ENCODE data around the gene MME. TPM values are rescaled to one million over a fixed set of nuclear protein-coding genes. Genes with fewer than 3 reads are reported as not detected.
A peak's percentile ranks its signal among the peaks of the same experiment; 100 is the strongest.

The MME gene
- total RNA-seq, 1 donor from 2014 or later: 18.4 TPM

GRCh38 chr3:155079468-155079745 lies 712 bp upstream of the MME start:
- H3K4me3 ChIP-seq: peak overlapping the region; percentile 61 to 68
- H3K36me3 ChIP-seq: no peaks in the 10 kb centered on the region
- H3K27ac ChIP-seq: peak overlapping the region; percentile 44
- peaks cover 4% of the 10 kb centered on the region for H3K9me3 ChIP-seq
- no peak for DNase-seq (ENCODE audit: extremely low spot score in 2 of 2)
- peaks cover 16% of the 10 kb centered on the region for H3K4me1 ChIP-seq
- TF ChIP-seq POLR2A (IDR thresholded peaks at IDR 0.05) (no peak), CTCF (IDR thresholded peaks at IDR 0.05) (no peak), POLR2AphosphoS5 (IDR thresholded peaks at IDR 0.05; ENCODE audit: insufficient read depth in 1 of 2, low read depth in 1 of 2) (no peak)
- intact Hi-C loops (cut with DNase I): no loop called here
- no peaks in the 10 kb centered on the region for H3K27me3 ChIP-seq

GRCh38 chr3:155080692-155081091 lies 573 bp downstream of the MME start:
- no peak overlapping the region for H3K27ac ChIP-seq
- peak overlapping the region; percentile 61 to 68 for H3K4me3 ChIP-seq
- no peaks in the 10 kb centered on the region for H3K9me3 ChIP-seq
- H3K4me1 ChIP-seq: peaks cover 16% of the 10 kb centered on the region
- no peaks in the 10 kb centered on the region for H3K27me3 ChIP-seq
- H3K36me3 ChIP-seq: no peaks in the 10 kb centered on the region
- intact Hi-C loops (cut with DNase I): no loop called here
- no peak for DNase-seq (ENCODE audit: extremely low spot score in 2 of 2)
- TF ChIP-seq CTCF (IDR thresholded peaks at IDR 0.05) (no peak), POLR2A (IDR thresholded peaks at IDR 0.05) (no peak), POLR2AphosphoS5 (IDR thresholded peaks at IDR 0.05; ENCODE audit: insufficient read depth in 1 of 2, low read depth in 1 of 2) (no peak)

GRCh38 chr3:155083313-155083905 lies 3.3 kb downstream of the MME start:
- no peak overlapping the region for H3K4me3 ChIP-seq
- DNase-seq (ENCODE audit: extremely low spot score in 2 of 2): no peak
- no peaks in the 10 kb centered on the region for H3K27me3 ChIP-seq
- no peaks in the 10 kb centered on the region for H3K9me3 ChIP-seq
- H3K27ac ChIP-seq: no peak overlapping the region
- H3K4me1 ChIP-seq: peaks cover 16% of the 10 kb centered on the region
- no peak for TF ChIP-seq POLR2A (IDR thresholded peaks at IDR 0.05)
- no peak for TF ChIP-seq POLR2AphosphoS5 (IDR thresholded peaks at IDR 0.05; ENCODE audit: insufficient read depth in 1 of 2, low read depth in 1 of 2)
- TF ChIP-seq CTCF (IDR thresholded peaks at IDR 0.05): no peak
- no peaks in the 10 kb centered on the region for H3K36me3 ChIP-seq
- intact Hi-C loops (cut with DNase I): no loop called here

- intact Hi-C loops (cut with DNase I): no loop called here
- Histone ChIP-seq H3K4me3 (no peak overlapping the region), H3K36me3 (no peaks in the 10 kb centered on the region), H3K9me3 (no peaks in the 10 kb centered on the region), H3K4me1 (peaks cover 11% of the 10 kb centered on the region), H3K27ac (no peak overlapping the region), H3K27me3 (no peaks in the 10 kb centered on the region)
- no peak for DNase-seq (ENCODE audit: extremely low spot score in 2 of 2)
- TF ChIP-seq CTCF (IDR thresholded peaks at IDR 0.05) (no peak), POLR2A (IDR thresholded peaks at IDR 0.05) (no peak), POLR2AphosphoS5 (IDR thresholded peaks at IDR 0.05; ENCODE audit: insufficient read depth in 1 of 2, low read depth in 1 of 2) (no peak)
Observed at GRCh38 chr3:155084567-155084966, 4.4 kb downstream of the MME start.

- no peak for DNase-seq (ENCODE audit: extremely low spot score in 2 of 2)
- no peaks in the 10 kb centered on the region for H3K27me3 ChIP-seq
- no peaks in the 10 kb centered on the region for H3K9me3 ChIP-seq
- H3K36me3 ChIP-seq: no peaks in the 10 kb centered on the region
- TF ChIP-seq POLR2AphosphoS5 (IDR thresholded peaks at IDR 0.05; ENCODE audit: insufficient read depth in 1 of 2, low read depth in 1 of 2): no peak
- H3K4me3 ChIP-seq: no peak overlapping the region
- H3K27ac ChIP-seq: no peak overlapping the region
- H3K4me1 ChIP-seq: no peaks in the 10 kb centered on the region
- intact Hi-C loops (cut with DNase I): no loop called here
Observed at GRCh38 chr3:155086051-155086450, 5.9 kb downstream of the MME start.

Data from vagina (tissue), 2 donors.